Osteoblast (primary cell): ENCODE results near the gene MSL1. TPM values are rescaled to one million over a fixed set of nuclear protein-coding genes. Genes with fewer than 3 reads are reported as not detected.

Experiments used
- DNase-seq: peaks from one replicate; pipeline ENCODE4 v3.0.0; 2011; ENCODE audit warnings: low spot score, mixed read lengths; ENCODE audit not compliant: insufficient read length; ENCODE audit errors: missing footprints
- H2AFZ ChIP-seq: 2 replicates; pipeline ENCODE4 v1.6.0; 2011; ENCODE audit warnings: mild to moderate bottlenecking, low read length
- H3K27ac ChIP-seq: 2 replicates; pipeline ENCODE4 v1.5.1; 2011; ENCODE audit warnings: mild to moderate bottlenecking, low read depth, low read length, moderate library complexity
- H3K27me3 ChIP-seq: 2 replicates; pipeline ENCODE4 v1.6.0; 2012; ENCODE audit warnings: mild to moderate bottlenecking, control low read depth, inconsistent platforms, low read length, moderate library complexity; ENCODE audit not compliant: insufficient read depth
- H3K36me3 ChIP-seq: 2 replicates; pipeline ENCODE4 v1.5.1; 2011; ENCODE audit warnings: mild to moderate bottlenecking, low read length, control low read depth, moderate library complexity; ENCODE audit not compliant: insufficient read depth
- H3K4me1 ChIP-seq: 2 replicates; pipeline ENCODE4 v1.5.1; 2011; ENCODE audit warnings: mild to moderate bottlenecking, low read length, control low read depth, moderate library complexity; ENCODE audit not compliant: insufficient read depth
- H3K4me2 ChIP-seq: 2 replicates; pipeline ENCODE4 v1.6.0; 2011; ENCODE audit warnings: mild to moderate bottlenecking, low read length; ENCODE audit not compliant: insufficient read depth
- H3K4me3 ChIP-seq: fragments of 200-600 bp; sonication (generic); 3 replicates; pipeline ENCODE4 v1.5.1; 2012; ENCODE audit warnings: mild to moderate bottlenecking, low read length, inconsistent platforms; ENCODE audit not compliant: insufficient read depth
- H3K79me2 ChIP-seq: 2 replicates; pipeline ENCODE4 v1.6.0; 2012; ENCODE audit warnings: mild to moderate bottlenecking, low read length, control low read depth, inconsistent platforms; ENCODE audit not compliant: insufficient read depth
- H3K9me3 ChIP-seq: 2 replicates; pipeline ENCODE4 v1.5.1; 2011; ENCODE audit warnings: low read depth, low read length, control low read depth
- H4K20me1 ChIP-seq: 2 replicates; pipeline ENCODE4 v1.6.0; 2012; ENCODE audit warnings: mild to moderate bottlenecking, low read length, control low read depth; ENCODE audit not compliant: insufficient read depth
- total RNA-seq: library from RNA; depleted of rRNA; stranded (reverse); fragments of >200 nt; gene quantifications from 2 replicates; pipeline ENCODE4 v1.2.3, GENCODE V29; 2012
- TF ChIP-seq, protein P1 (sequence below): IDR thresholded peaks from 2 replicates; pipeline ENCODE4 v1.5.1; 2011; ENCODE audit warnings: mild to moderate bottlenecking, low read depth, low read length, moderate library complexity; ENCODE audit errors: extremely low read depth

The MSL1 gene
- total RNA-seq, 1 donor = 60.1 TPM

- no peaks in the 10 kb centered on the region for H3K27me3 ChIP-seq
- H3K9me3 ChIP-seq = no peaks in the 10 kb centered on the region
- H3K27ac ChIP-seq = no peak overlapping the region
- H2AFZ ChIP-seq = no peak overlapping the region
- H3K36me3 ChIP-seq = peaks cover 53% of the 10 kb centered on the region
- TF ChIP-seq, protein P1, sequence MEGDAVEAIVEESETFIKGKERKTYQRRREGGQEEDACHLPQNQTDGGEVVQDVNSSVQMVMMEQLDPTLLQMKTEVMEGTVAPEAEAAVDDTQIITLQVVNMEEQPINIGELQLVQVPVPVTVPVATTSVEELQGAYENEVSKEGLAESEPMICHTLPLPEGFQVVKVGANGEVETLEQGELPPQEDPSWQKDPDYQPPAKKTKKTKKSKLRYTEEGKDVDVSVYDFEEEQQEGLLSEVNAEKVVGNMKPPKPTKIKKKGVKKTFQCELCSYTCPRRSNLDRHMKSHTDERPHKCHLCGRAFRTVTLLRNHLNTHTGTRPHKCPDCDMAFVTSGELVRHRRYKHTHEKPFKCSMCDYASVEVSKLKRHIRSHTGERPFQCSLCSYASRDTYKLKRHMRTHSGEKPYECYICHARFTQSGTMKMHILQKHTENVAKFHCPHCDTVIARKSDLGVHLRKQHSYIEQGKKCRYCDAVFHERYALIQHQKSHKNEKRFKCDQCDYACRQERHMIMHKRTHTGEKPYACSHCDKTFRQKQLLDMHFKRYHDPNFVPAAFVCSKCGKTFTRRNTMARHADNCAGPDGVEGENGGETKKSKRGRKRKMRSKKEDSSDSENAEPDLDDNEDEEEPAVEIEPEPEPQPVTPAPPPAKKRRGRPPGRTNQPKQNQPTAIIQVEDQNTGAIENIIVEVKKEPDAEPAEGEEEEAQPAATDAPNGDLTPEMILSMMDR = no peak
- no peaks in the 10 kb centered on the region for H3K4me1 ChIP-seq
- no peaks in the 10 kb centered on the region for H4K20me1 ChIP-seq
- H3K4me2 ChIP-seq = no peak overlapping the region
- no peaks in the 10 kb centered on the region for H3K79me2 ChIP-seq
- no peak overlapping the region for H3K4me3 ChIP-seq
- peak; percentile 68 for DNase-seq
Measured at GRCh38 chr17:40089077-40089895, 32.5 kb upstream of the MSL1 start.

DNA sequence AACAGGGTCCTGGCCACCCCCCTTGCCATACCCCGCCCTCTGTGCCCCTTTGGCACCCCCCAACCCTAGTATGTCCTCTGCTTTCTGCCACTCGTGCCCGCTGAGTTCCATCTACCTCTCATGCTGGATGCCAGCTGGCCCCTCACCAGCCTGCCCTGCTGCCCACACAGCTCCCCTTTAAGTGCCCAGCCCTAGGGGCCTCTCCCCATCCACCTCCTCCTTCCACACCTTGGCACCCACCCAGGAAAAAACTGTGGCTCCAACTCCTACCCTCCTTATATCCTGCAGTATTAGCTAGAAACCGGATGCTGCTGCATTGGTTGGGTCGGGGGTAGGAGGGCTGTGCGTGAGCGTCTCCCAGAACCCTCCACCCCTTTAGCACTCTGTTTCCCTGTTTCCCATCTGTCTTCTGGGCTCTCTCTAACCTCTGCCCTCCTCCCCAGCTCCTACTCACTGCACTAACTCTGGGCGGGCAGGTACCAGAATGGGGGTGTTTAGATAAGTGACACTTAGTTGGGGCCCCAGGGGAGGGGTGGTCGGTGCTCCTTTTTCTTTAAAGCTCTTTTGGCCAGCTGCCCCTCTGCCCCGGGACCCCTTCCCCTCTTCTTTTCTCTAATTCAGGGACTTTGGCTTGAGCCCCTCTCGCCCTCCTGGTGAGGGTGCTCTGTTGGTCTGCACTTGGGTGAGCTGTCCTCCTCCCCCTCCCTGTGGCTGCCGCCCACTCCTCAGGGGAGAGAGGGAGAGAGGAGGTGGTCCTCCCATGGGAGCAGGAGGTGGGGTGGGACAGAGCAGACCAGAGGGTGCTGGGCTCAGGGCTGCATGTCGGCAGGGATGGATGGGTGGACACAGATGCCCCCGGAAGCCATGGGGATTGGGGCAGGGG is 31.3 kb upstream of the MSL1 start:
- no peak overlapping the region for H3K4me2 ChIP-seq
- H3K27me3 ChIP-seq = no peaks in the 10 kb centered on the region
- DNase-seq = peak; percentile 77
- TF ChIP-seq, protein P1 = no peak
- peaks cover 57% of the 10 kb centered on the region for H3K36me3 ChIP-seq
- no peaks in the 10 kb centered on the region for H3K9me3 ChIP-seq
- H3K4me1 ChIP-seq = no peaks in the 10 kb centered on the region
- no peak overlapping the region for H2AFZ ChIP-seq
- H3K79me2 ChIP-seq = no peaks in the 10 kb centered on the region
- H3K4me3 ChIP-seq = no peak overlapping the region
- H4K20me1 ChIP-seq = no peaks in the 10 kb centered on the region
- H3K27ac ChIP-seq = no peak overlapping the region

GRCh38 chr17:40091691-40092397 is 29.9 kb upstream of the MSL1 start:
- Histone ChIP-seq H3K4me1 (no peaks in the 10 kb centered on the region), H2AFZ (no peak overlapping the region), H3K4me3 (no peak overlapping the region), H3K27ac (no peak overlapping the region), H3K27me3 (no peaks in the 10 kb centered on the region), H3K79me2 (peaks cover 2% of the 10 kb centered on the region), H4K20me1 (no peaks in the 10 kb centered on the region), H3K9me3 (no peaks in the 10 kb centered on the region), H3K36me3 (peaks cover 57% of the 10 kb centered on the region), H3K4me2 (no peak overlapping the region)
- DNase-seq = peak; percentile 85
- TF ChIP-seq, protein P1 = no peak
